Ishikawa (cell line): ENCODE results near the gene CRTAC1.

Experiments used
- CEBPB ChIP-seq: IDR thresholded peaks from 2 replicates; pipeline ENCODE4 v1.6.1; 2012
- CREB1 ChIP-seq: IDR thresholded peaks from 2 replicates; pipeline ENCODE4 v1.6.1; 2012; ENCODE audit warnings: low read depth
- EGR1 ChIP-seq: IDR thresholded peaks from 2 replicates; pipeline ENCODE4 v1.6.1; 2012
- EP300 ChIP-seq: IDR thresholded peaks from 2 replicates; pipeline ENCODE4 v1.6.1; 2012; ENCODE audit warnings: borderline replicate concordance
- FOXM1 ChIP-seq: IDR thresholded peaks from 2 replicates; pipeline ENCODE4 v1.6.1; 2012; ENCODE audit warnings: low read depth, borderline replicate concordance
- MAX ChIP-seq: IDR thresholded peaks from 2 replicates; pipeline ENCODE4 v1.6.1; 2012
- NFIC ChIP-seq: IDR thresholded peaks from 2 replicates; pipeline ENCODE4 v1.6.1; 2012
- RAD21 ChIP-seq: IDR thresholded peaks from 2 replicates; pipeline ENCODE4 v1.6.1; 2012; ENCODE audit warnings: low read depth
- TAF1 ChIP-seq: IDR thresholded peaks from 2 replicates; pipeline ENCODE4 v1.6.1; 2012; ENCODE audit warnings: low read depth, mild to moderate bottlenecking
- TCF12 ChIP-seq: IDR thresholded peaks from 2 replicates; pipeline ENCODE4 v1.6.1; 2012; ENCODE audit warnings: low read depth
- TEAD4 ChIP-seq: IDR thresholded peaks from 2 replicates; pipeline ENCODE4 v1.6.1; 2012
- USF1 ChIP-seq: IDR thresholded peaks from 2 replicates; pipeline ENCODE4 v1.6.1; 2012
- YY1 ChIP-seq: IDR thresholded peaks from 2 replicates; pipeline ENCODE4 v1.6.1; 2012; ENCODE audit warnings: low read depth
- ZBTB7A ChIP-seq: IDR thresholded peaks from 2 replicates; pipeline ENCODE4 v1.6.1; 2012; ENCODE audit warnings: low read depth
- TF ChIP-seq, protein P1 (sequence below): IDR thresholded peaks from 2 replicates; pipeline ENCODE4 v1.6.1; 2012; ENCODE audit warnings: low read depth, mild to moderate bottlenecking

CRTAC1 gene

GRCh38 chr10:97888134-97888533 lies 142.3 kb downstream of the CRTAC1 start:
- TF ChIP-seq RAD21 (no peak), CREB1 (no peak)

GRCh38 chr10:97887399-97887798 lies 143.0 kb downstream of the CRTAC1 start:
- no peak for TF ChIP-seq EP300

DNA sequence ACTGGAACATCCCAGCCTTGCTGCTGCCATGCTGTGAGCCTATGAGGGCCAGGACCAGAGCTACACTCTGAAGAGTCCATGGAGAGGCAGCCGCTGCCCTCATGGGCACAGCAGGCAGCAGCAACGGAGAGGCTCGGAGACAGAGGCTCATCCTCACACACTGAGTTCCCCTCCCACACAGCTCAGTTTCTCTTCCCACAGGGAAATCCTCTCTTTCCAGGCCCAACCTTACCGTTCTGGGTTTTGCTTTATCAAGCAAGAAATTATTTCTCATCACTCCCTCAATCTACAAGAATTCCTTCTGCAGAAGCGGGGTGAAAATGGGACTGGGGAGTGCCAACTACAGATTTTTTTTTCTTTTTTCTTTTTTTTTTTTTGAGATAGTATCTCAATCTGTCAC lies 144.1 kb downstream of the CRTAC1 start:
- TF ChIP-seq MAX = no peak
- no peak for TF ChIP-seq EGR1
- TF ChIP-seq CEBPB = no peak
- TF ChIP-seq EP300 = no peak
- no peak for TF ChIP-seq USF1
- TF ChIP-seq TCF12 = no peak
- TF ChIP-seq TAF1 = no peak
- TF ChIP-seq RAD21 = no peak
- no peak for TF ChIP-seq ZBTB7A
- TF ChIP-seq NFIC = no peak
- TF ChIP-seq TEAD4 = no peak
- TF ChIP-seq CREB1 = no peak
- TF ChIP-seq FOXM1 = no peak
- no peak for TF ChIP-seq YY1
- TF ChIP-seq, protein P1, sequence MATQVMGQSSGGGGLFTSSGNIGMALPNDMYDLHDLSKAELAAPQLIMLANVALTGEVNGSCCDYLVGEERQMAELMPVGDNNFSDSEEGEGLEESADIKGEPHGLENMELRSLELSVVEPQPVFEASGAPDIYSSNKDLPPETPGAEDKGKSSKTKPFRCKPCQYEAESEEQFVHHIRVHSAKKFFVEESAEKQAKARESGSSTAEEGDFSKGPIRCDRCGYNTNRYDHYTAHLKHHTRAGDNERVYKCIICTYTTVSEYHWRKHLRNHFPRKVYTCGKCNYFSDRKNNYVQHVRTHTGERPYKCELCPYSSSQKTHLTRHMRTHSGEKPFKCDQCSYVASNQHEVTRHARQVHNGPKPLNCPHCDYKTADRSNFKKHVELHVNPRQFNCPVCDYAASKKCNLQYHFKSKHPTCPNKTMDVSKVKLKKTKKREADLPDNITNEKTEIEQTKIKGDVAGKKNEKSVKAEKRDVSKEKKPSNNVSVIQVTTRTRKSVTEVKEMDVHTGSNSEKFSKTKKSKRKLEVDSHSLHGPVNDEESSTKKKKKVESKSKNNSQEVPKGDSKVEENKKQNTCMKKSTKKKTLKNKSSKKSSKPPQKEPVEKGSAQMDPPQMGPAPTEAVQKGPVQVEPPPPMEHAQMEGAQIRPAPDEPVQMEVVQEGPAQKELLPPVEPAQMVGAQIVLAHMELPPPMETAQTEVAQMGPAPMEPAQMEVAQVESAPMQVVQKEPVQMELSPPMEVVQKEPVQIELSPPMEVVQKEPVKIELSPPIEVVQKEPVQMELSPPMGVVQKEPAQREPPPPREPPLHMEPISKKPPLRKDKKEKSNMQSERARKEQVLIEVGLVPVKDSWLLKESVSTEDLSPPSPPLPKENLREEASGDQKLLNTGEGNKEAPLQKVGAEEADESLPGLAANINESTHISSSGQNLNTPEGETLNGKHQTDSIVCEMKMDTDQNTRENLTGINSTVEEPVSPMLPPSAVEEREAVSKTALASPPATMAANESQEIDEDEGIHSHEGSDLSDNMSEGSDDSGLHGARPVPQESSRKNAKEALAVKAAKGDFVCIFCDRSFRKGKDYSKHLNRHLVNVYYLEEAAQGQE = no peak

GRCh38 chr10:97883092-97883485 lies 147.3 kb downstream of the CRTAC1 start:
- TF ChIP-seq YY1 (no peak), USF1 (no peak), CEBPB (no peak), RAD21 (no peak), TCF12 (no peak), MAX (no peak), TEAD4 (no peak), NFIC (no peak), CREB1 (no peak), ZBTB7A (no peak), EP300 (no peak), EGR1 (no peak), TAF1 (no peak), FOXM1 (no peak)
- TF ChIP-seq, protein P1 = no peak

DNA sequence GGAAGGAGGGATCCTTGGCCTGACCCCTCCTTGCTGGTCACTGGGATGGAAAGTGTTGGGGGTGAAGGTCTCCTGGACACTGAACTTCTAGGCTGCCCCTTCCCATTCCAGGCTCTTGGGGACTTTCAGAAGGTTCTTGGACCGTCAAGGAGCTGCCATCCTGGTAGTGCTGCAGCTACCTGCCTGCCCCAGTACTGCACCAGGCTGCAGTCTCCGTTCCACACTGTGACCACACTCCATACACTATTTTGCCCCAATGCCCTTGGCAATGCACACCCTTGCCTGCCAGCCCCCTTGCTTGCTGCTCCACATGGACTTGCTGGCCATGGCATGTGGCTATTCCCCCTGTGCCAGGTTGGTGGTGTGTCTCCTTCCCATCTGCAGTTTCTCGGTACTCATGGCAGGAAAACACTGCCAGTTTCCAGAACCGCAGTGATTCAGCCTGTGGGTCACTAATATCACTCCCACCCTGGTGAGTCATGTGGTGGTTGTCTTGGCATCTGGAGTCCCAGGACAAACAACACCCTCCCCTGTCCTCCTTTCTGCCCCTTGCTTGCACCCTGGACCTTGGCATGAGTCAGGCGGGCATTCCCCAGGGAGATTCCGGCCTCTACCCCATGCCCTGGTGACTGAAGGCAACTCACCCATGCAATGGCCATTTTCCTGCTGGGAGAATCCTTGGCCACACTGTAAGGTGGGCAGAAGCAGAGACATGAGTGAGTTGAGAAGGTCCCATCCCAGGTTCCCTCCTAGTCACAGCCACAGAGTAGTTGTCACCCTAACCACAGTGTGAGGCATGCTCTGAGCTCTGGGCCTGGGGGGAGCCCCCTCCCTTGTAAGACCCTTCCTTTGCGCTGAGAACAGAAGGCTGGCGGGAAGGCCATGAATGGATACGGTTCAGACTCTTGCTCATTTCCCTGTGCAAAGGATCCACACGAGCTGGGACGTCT lies 148.0 kb downstream of the CRTAC1 start:
- TF ChIP-seq NFIC (no peak), CREB1 (no peak), EP300 (no peak), USF1 (no peak)
- TF ChIP-seq, protein P1 = no peak
